B cell (primary cell): ENCODE measurements around the gene WBP2.

Source experiments
- EZH2 ChIP-seq: IDR thresholded peaks from 2 replicates; pipeline ENCODE4 v1.6.1; 2012; ENCODE audit warnings: borderline replicate concordance, low read depth, mild to moderate bottlenecking, moderate library complexity, low read length; ENCODE audit not compliant: insufficient read depth, poor library complexity, severe bottlenecking
- TF ChIP-seq, protein P1 (sequence below): fragments of 200-600 bp; IDR thresholded peaks from one replicate; pipeline ENCODE4 v1.8.0; 2022; ENCODE audit warnings: antibody characterized with exemption, mild to moderate bottlenecking

DNA sequence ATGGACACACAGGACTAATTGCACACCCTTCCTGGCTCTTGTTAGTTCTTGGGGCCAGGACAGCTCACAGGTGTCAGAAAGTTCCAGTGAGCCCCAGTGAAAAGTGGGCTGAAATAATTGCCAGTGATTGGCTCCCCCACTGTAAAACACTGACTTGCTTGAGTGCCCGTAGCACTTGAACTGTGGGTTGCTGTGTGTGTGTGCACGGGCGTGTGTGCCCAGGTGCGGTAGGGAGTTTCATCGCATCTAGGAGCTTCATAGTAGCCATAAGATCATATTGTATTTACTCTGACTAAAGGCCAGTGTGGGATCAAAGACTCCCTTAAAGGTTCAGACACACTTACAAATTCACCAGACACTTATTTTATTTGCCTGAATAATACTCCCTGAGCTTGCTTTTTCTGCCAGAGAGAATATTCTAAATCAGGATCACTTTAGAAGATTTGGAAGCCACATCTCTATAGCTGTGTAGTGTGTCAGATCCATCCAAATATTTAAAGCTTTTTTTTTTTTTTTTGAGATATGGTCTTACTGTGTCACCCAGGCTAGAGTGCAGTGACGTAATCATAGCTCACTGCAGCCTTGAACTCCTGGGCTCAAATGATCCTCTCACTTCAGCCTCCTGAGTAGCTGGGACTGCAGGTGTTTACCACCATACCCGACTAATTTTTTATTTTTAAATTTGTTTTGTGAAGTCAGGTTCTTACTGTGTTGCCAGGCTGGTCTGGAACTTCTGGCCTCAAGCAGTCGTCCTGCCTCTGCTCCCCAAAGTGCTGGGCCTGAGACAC is 59.1 kb downstream of the WBP2 start:
- TF ChIP-seq, protein P1, sequence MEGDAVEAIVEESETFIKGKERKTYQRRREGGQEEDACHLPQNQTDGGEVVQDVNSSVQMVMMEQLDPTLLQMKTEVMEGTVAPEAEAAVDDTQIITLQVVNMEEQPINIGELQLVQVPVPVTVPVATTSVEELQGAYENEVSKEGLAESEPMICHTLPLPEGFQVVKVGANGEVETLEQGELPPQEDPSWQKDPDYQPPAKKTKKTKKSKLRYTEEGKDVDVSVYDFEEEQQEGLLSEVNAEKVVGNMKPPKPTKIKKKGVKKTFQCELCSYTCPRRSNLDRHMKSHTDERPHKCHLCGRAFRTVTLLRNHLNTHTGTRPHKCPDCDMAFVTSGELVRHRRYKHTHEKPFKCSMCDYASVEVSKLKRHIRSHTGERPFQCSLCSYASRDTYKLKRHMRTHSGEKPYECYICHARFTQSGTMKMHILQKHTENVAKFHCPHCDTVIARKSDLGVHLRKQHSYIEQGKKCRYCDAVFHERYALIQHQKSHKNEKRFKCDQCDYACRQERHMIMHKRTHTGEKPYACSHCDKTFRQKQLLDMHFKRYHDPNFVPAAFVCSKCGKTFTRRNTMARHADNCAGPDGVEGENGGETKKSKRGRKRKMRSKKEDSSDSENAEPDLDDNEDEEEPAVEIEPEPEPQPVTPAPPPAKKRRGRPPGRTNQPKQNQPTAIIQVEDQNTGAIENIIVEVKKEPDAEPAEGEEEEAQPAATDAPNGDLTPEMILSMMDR, result no peak
- TF ChIP-seq EZH2, result no peak
